Measurements from ENCODE around the gene FBXL20.

GRCh38 chr17:39246274-39246673, 155.2 kb downstream of the FBXL20 start:
- TF ChIP-seq EZH2 (IDR thresholded peaks at IDR 0.05; ENCODE audit: insufficient read depth, poor library complexity, severe bottlenecking) (no peak), EZH2phosphoT487 (IDR thresholded peaks at IDR 0.05; ENCODE audit: insufficient read depth, low read depth) (no peak)

Data from GM23248 (cell line).